Ovary (tissue), 9 donors: Measurements from ENCODE around the gene TMEM235. TPM values are rescaled to one million over a fixed set of nuclear protein-coding genes. Genes with fewer than 3 reads are reported as not detected.

ENCODE experiments used
- DNase-seq, 5 donors: peaks; one replicate each; pipeline ENCODE4 v3.0.0-alpha.2; 2019 to 2020
- H3K27ac ChIP-seq, 2 donors: fragments of 200-600 bp; one replicate each; pipeline versions ENCODE4 v1.5.1 to v1.8.0; 2019 to 2022
- H3K27me3 ChIP-seq: fragments of 200-600 bp; one replicate; pipeline ENCODE4 v1.8.0; 2022
- H3K36me3 ChIP-seq: fragments of 200-600 bp; sonication (generic); one replicate; pipeline ENCODE4 v1.5.1; 2019
- H3K4me1 ChIP-seq: one replicate; pipeline ENCODE4 v1.8.1; 2013; ENCODE audit warnings: mild to moderate bottlenecking, moderate library complexity; ENCODE audit not compliant: insufficient read depth
- H3K4me3 ChIP-seq: fragments of 200-600 bp; sonication (generic); one replicate; pipeline ENCODE4 v1.5.1; 2017
- H3K9me3 ChIP-seq, 2 donors: fragments of 200-600 bp in 1 of 2; sonication (generic) in 1 of 2; one replicate each; pipeline versions ENCODE4 v1.5.1 to v1.8.1; 2013 to 2019; ENCODE audit warnings: mild to moderate bottlenecking in 1 of 2, moderate library complexity in 1 of 2
- EP300 ChIP-seq: sonication (generic); formaldehyde crosslinking; IDR thresholded peaks from one replicate; pipeline ENCODE4 v1.6.1; 2017; ENCODE audit warnings: antibody characterized with exemption
- POLR2A ChIP-seq: fragments of 450-650 bp; IDR thresholded peaks from one replicate; pipeline ENCODE4 v1.6.1; 2017; ENCODE audit warnings: antibody characterized with exemption, mild to moderate bottlenecking, moderate library complexity
- WGBS, 3 donors: extraction: QIAGEN DNeasy Blood & Tissue Kit in 1 of 3; methylation state at CpG; one replicate each; pipeline versions ENCODE4 v1.1.5 to v1.1.7; 2013 to 2017; 5-methylcytosine and 5-hydroxymethylcytosine counted together
- intact Hi-C, 4 donors: fragments of 100-400 bp; cut with DNase I; formaldehyde crosslinking; loops; one replicate each; pipeline versions ENCODE4 v1.11.0 to v1.15.1; 2022 to 2023
- polyA plus RNA-seq, 2 donors: library from polyadenylated mRNA; stranded (reverse); fragments of 200-250 nt in 1 of 2; fragments of 350-450 nt in 1 of 2; fragmentation: Illumina TruSeq in 1 of 2; extraction: RNeasy Lipid Tissue Mini Kit (QIAGEN cat#74804) in 1 of 2; gene quantifications; one replicate each; pipeline ENCODE4 v1.2.3, GENCODE V29; 2013 to 2014
- total RNA-seq, 7 donors: library from RNA; depleted of rRNA in 2 of 7; stranded (reverse); fragments of >200 nt in 2 of 7; fragmentation: NEBNext Ultra II Directional in 3 of 7; extraction: Animal tissue kit (Norgen Biotek cat#: 25700) in 3 of 7; gene quantifications; one replicate each; pipeline versions ENCODE4 v1.1.0 to v1.2.4, GENCODE V29; 2016 to 2023
- TF ChIP-seq, protein P1 (sequence below), 3 donors: fragments of 450-650 bp in 2 of 3; fragments of 200-600 bp in 1 of 3; IDR thresholded peaks; one replicate each; pipeline versions ENCODE4 v1.5.1 to v1.8.0; 2016 to 2022; ENCODE audit warnings: antibody characterized with exemption in 3 of 3, mild to moderate bottlenecking in 1 of 3
- donor health status: DM: no; HTN: no; CAD: no; lungs with moderate emphysema.
- donor health status: DM: no; HTN: no; CAD: no.
- donor health status: Bipolar disorder and iron deficiency.
- donor health status: DM: yes; HTN: yes; CAD: no.
- donor health status: DM: no; HTN: no; CAD: no.
- donor health status: DM: yes; HTN: yes; CAD: no.

The TMEM235 gene
- total and polyA plus RNA-seq, 9 donors, result 0.07 TPM; not detected in 8

GRCh38 chr17:78271419-78272170 is 40.2 kb downstream of the TMEM235 start:
- TF ChIP-seq, protein P1, sequence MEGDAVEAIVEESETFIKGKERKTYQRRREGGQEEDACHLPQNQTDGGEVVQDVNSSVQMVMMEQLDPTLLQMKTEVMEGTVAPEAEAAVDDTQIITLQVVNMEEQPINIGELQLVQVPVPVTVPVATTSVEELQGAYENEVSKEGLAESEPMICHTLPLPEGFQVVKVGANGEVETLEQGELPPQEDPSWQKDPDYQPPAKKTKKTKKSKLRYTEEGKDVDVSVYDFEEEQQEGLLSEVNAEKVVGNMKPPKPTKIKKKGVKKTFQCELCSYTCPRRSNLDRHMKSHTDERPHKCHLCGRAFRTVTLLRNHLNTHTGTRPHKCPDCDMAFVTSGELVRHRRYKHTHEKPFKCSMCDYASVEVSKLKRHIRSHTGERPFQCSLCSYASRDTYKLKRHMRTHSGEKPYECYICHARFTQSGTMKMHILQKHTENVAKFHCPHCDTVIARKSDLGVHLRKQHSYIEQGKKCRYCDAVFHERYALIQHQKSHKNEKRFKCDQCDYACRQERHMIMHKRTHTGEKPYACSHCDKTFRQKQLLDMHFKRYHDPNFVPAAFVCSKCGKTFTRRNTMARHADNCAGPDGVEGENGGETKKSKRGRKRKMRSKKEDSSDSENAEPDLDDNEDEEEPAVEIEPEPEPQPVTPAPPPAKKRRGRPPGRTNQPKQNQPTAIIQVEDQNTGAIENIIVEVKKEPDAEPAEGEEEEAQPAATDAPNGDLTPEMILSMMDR (IDR thresholded peaks at IDR 0.05), result no peak
- TF ChIP-seq POLR2A, result no peak
- TF ChIP-seq EP300, result no peak
- intact Hi-C loops, result no loop called here
- H3K4me3 ChIP-seq, result no peak overlapping the region
- WGBS, 3 donors, result 67 to 68% (median 67%) methylated on average over 12 of the region's 12 CpGs
- no peak for DNase-seq
- H3K27ac ChIP-seq, result no peak overlapping the region
- no peaks in the 10 kb centered on the region for H3K27me3 ChIP-seq
- H3K4me1 ChIP-seq, result peaks cover 18% of the 10 kb centered on the region
- H3K9me3 ChIP-seq, result no peaks in the 10 kb centered on the region
- no peaks in the 10 kb centered on the region for H3K36me3 ChIP-seq

- no peaks in the 10 kb centered on the region for H3K9me3 ChIP-seq
- no peak overlapping the region for H3K4me3 ChIP-seq
- intact Hi-C loops, result no loop called here
- H3K27me3 ChIP-seq, result no peaks in the 10 kb centered on the region
- H3K27ac ChIP-seq, result no peak overlapping the region
- TF ChIP-seq, protein P1 (IDR thresholded peaks at IDR 0.05), result no peak
- TF ChIP-seq POLR2A, result peak; percentile 25
- H3K36me3 ChIP-seq, result no peaks in the 10 kb centered on the region
- peak; percentile 81 to 87 (median 85) for DNase-seq
- WGBS, 3 donors, result 9 to 31% (median 11%) methylated on average over 17 of the region's 17 CpGs
- peaks cover 14% of the 10 kb centered on the region for H3K4me1 ChIP-seq
These were observed 40.9 kb downstream of the TMEM235 start for GRCh38 chr17:78272181-78272913.

- Histone ChIP-seq H3K4me3 (no peak overlapping the region), H3K9me3 (no peaks in the 10 kb centered on the region), H3K27ac (no peak overlapping the region), H3K36me3 (no peaks in the 10 kb centered on the region), H3K27me3 (no peaks in the 10 kb centered on the region), H3K4me1 (peaks cover 11% of the 10 kb centered on the region)
- no peak for DNase-seq
- intact Hi-C loops, result no loop called here
- TF ChIP-seq, protein P1 (IDR thresholded peaks at IDR 0.05), result no peak
- TF ChIP-seq EP300, result no peak
- no peak for TF ChIP-seq POLR2A
- 14 to 32% (median 16%) methylated on average over 7 of the region's 7 CpGs for WGBS, 3 donors
These were observed 41.5 kb downstream of the TMEM235 start for GRCh38 chr17:78272914-78273258.

GRCh38 chr17:78273813-78274212 is 42.4 kb downstream of the TMEM235 start:
- WGBS, 3 donors, result 94 to 97% (median 96%) methylated on average over 6 of the region's 6 CpGs

More at GRCh38 chr17:78273813-78274212, 42.4 kb downstream of the TMEM235 start:
- Histone ChIP-seq H3K4me1 (peaks cover 9% of the 10 kb centered on the region), H3K9me3 (no peaks in the 10 kb centered on the region), H3K27me3 (no peaks in the 10 kb centered on the region), H3K4me3 (no peak overlapping the region), H3K27ac (no peak overlapping the region), H3K36me3 (no peaks in the 10 kb centered on the region)
- intact Hi-C loops, result no loop called here
- DNase-seq, result no peak
- TF ChIP-seq EP300 (no peak), POLR2A (no peak)
- TF ChIP-seq, protein P1 (IDR thresholded peaks at IDR 0.05), result no peak
